PFSK-1 (cell line): ENCODE results near the gene GRK3.

Experiments used
- FOXP2 ChIP-seq: optimal IDR thresholded peaks from 2 replicates; pipeline ENCODE3; 2011; ENCODE audit warnings: borderline replicate concordance, control low read depth, inconsistent platforms; ENCODE audit not compliant: insufficient read depth; ENCODE audit errors: extremely low read length, extremely low read depth
- POLR2AphosphoS5 ChIP-seq: IDR thresholded peaks from 2 replicates; pipeline ENCODE4 v1.6.1; 2012; ENCODE audit warnings: low read depth, mild to moderate bottlenecking, control low read depth, low read length, moderate library complexity
- SIN3A ChIP-seq: IDR thresholded peaks from 2 replicates; pipeline ENCODE4 v1.6.1; 2012; ENCODE audit warnings: mild to moderate bottlenecking, low read length, moderate library complexity, borderline replicate concordance; ENCODE audit not compliant: insufficient read depth
- TAF1 ChIP-seq: IDR thresholded peaks from 2 replicates; pipeline ENCODE4 v1.6.1; 2012; ENCODE audit warnings: low read length, control low read depth, borderline replicate concordance; ENCODE audit not compliant: insufficient read depth
- TF ChIP-seq, protein P1 (sequence below), 2 experiments: IDR thresholded peaks; 2 replicates each; pipeline versions ENCODE4 v1.6.1 to v1.8.0; 2011 to 2012; ENCODE audit warnings: low read depth in 2 of 2, low read length in 2 of 2, control low read depth in 1 of 2, inconsistent platforms in 1 of 2, mild to moderate bottlenecking in 1 of 2, moderate library complexity in 1 of 2; ENCODE audit not compliant: insufficient read depth in 1 of 2

Gene GRK3

DNA sequence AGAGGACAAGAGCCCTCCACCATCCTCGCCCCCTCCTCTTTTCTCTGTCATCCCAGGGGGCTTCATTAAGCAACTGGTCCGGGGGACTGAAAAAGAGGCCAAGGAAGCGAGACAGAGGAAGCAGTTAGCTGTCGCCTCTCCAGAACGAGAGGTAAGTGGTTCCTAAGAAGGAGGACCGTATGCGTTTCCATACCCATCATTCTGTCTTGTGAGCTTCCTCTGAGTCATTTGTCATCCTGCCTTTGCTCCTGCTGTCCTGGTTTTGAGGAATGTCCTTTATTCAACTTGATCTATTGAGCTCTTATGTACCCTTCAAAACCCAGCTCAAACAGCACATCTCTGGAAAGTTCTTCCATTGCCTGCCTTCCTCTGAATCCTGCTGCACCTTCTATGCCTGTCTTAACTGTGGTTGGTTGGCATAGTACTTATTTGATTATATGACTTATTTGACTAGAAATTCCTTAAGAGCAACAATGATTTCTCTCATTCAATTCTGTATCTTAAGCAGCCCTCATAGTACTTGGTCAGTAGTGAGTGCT, 198.8 kb downstream of the GRK3 start:
- TF ChIP-seq POLR2AphosphoS5 (no peak), TAF1 (no peak), SIN3A (no peak)

- TF ChIP-seq, protein P1, sequence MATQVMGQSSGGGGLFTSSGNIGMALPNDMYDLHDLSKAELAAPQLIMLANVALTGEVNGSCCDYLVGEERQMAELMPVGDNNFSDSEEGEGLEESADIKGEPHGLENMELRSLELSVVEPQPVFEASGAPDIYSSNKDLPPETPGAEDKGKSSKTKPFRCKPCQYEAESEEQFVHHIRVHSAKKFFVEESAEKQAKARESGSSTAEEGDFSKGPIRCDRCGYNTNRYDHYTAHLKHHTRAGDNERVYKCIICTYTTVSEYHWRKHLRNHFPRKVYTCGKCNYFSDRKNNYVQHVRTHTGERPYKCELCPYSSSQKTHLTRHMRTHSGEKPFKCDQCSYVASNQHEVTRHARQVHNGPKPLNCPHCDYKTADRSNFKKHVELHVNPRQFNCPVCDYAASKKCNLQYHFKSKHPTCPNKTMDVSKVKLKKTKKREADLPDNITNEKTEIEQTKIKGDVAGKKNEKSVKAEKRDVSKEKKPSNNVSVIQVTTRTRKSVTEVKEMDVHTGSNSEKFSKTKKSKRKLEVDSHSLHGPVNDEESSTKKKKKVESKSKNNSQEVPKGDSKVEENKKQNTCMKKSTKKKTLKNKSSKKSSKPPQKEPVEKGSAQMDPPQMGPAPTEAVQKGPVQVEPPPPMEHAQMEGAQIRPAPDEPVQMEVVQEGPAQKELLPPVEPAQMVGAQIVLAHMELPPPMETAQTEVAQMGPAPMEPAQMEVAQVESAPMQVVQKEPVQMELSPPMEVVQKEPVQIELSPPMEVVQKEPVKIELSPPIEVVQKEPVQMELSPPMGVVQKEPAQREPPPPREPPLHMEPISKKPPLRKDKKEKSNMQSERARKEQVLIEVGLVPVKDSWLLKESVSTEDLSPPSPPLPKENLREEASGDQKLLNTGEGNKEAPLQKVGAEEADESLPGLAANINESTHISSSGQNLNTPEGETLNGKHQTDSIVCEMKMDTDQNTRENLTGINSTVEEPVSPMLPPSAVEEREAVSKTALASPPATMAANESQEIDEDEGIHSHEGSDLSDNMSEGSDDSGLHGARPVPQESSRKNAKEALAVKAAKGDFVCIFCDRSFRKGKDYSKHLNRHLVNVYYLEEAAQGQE (IDR thresholded peaks at IDR 0.05; ENCODE audit: insufficient read depth in 1 of 2, low read depth in 2 of 2, low read length in 2 of 2) = no peak
Measured at GRCh38 chr22:25764270-25765015, 200.0 kb downstream of the GRK3 start.

- TF ChIP-seq POLR2AphosphoS5 (no peak), TAF1 (no peak), FOXP2 (no peak), SIN3A (no peak)
- TF ChIP-seq, protein P1 (IDR thresholded peaks at IDR 0.05; ENCODE audit: insufficient read depth in 1 of 2, low read depth in 2 of 2, low read length in 2 of 2) = no peak
Measured at GRCh38 chr22:25765016-25765367, 200.5 kb downstream of the GRK3 start.

GRCh38 chr22:25765801-25766200, 201.3 kb downstream of the GRK3 start:
- TF ChIP-seq FOXP2 (no peak), POLR2AphosphoS5 (no peak), TAF1 (no peak), SIN3A (no peak)
- TF ChIP-seq, protein P1 (IDR thresholded peaks at IDR 0.05; ENCODE audit: insufficient read depth in 1 of 2, low read depth in 2 of 2, low read length in 2 of 2) = no peak

DNA sequence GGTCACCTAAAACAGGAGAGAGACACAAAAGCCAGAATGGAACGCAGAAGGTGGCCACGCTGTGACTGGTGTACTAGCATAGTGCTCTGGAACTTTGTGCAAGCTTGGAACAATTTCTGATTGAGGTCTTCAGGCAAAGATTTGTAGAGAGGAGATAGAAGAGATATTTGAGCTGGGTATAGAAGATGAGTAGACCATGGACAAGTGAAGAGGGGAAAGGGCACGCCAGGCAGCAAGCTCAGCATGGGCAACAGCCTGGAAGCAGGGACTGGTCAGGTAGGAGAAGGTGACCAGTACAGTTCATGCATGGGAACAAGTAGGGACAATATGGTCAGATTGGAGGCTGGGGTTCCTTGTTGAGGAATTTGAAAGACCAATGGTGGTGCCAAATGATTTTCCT, 201.9 kb downstream of the GRK3 start:
- TF ChIP-seq FOXP2 (no peak), POLR2AphosphoS5 (no peak), SIN3A (no peak), TAF1 (no peak)
- TF ChIP-seq, protein P1 (IDR thresholded peaks at IDR 0.05; ENCODE audit: insufficient read depth in 1 of 2, low read depth in 2 of 2, low read length in 2 of 2) = no peak
